NCI-H2107 (cell line): ENCODE results near the gene GRIN2C.

ENCODE experiments used
- DNase-seq: peaks from one replicate; lab custom pipeline; 2025; lab: John Stamatoyannopoulos, UW

The GRIN2C gene

GRCh38 chr17:74846621-74847020, 13.1 kb downstream of the GRIN2C start:
- DNase-seq, result no peak

- no peak for DNase-seq
Measured at GRCh38 chr17:74843352-74843627, 16.4 kb downstream of the GRIN2C start.

DNA sequence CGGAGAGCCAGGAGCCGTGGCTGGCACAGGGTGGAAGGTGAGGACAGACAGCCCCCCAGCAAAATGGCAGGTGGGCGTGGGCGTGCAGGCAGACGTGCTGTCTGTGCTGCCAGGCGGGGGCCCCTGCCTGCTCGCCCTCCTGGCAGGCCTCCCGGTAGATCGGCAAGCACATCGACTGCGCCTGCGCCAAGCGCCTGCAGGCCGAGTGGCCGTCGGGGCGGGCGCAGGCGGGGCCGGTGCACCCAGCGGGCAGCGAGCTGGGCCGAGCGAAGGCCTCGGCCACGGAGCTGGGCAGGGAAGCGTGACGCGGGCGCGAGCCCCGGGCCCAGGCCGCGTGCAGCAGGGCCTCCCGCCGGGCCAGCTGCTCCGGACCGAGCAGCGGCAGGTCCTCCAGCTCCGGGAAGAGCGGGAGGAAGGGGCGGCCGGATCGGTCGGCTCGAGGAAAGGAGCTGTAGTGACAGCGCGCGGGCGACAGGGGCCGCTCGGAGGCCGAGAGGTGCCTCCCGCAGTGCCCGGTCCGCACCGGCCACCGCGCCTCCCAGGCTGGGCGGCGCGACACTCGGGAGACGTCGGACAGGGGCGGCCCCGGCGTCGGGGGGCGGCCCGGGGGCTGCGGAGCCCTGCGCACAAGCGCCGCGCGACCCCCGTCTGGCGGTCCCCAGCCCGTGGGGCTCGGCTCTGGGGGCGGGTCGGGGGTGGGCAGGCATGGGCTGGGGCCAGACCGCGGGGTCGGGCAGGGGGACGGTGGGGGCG, 16.9 kb downstream of the GRIN2C start:
- DNase-seq, result no peak

DNA sequence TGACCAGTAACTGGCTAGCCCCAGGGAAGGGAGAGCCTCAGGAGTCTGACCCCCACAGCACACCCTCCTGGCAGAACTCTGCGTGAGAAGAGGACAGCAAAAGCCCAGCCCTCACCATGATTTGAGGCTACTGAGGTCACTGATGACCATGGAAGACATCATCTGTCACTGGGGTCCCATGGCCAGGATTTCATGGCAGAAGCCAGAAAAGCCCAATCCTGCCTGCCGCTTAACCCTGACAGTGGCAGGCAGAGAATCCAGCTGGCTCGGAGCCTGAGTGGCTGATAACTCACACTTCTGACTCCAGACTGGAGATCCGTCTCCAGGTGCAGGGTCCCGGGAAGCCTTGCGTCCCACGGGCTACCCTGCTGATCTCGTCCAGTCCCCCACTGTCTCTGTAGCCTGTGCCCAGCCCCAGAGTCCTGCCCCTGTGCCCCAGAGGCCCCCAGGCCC, 17.5 kb downstream of the GRIN2C start:
- no peak for DNase-seq

DNA sequence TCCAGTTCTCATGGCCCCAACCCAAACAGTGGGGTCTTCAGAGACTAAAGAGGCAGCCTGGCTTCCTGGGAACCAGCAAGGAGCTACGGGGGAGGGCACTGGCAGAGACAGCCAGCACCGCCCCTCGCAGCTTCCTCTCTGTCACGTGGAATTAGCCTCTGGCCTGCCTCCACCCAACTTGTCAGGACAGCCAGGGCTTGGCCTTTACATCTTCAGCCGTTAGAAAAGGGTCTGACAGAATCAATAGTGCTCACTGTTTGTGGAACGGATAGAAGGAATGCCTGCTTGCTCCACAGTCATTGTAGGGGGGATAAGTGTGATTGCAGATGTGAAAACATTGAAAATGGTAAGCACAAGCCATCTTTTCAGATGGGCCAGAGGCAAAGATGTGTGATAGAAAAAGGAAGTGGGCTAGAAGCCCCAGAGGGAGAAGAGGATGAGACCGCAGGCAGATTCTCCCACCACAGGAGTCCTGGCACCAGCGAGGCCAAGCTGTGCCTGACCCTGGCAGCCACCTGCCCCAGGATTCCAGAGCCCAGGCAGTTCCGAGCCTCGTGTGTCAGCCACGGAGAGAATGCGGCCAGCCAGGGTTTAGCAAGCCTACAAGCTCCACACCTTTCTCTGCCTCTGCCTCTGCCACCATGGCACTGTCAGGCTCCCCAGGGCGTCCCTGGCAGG, 18.6 kb downstream of the GRIN2C start:
- no peak for DNase-seq

GRCh38 chr17:74839990-74840852, 19.5 kb downstream of the GRIN2C start:
- no peak for DNase-seq

DNA sequence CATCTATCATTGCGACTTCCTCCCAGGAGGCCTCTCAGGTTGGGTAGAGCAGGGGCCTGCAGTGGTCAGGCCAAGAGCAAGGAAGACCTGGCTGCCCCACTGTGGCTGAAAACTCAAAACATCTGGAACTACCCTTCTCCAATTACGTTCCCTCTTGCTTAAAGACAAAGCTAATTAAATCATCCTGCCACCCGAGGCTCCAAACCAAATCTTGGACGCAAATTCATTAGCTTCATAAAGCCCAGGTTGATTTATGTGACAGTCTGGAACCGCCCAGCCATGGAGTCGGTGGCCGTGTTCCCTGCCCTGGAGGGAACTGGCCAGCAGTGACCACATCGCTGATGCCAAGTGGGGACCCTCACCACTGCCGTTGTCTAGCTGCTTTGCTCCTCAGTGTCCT, 21.4 kb downstream of the GRIN2C start:
- DNase-seq, result no peak

DNA sequence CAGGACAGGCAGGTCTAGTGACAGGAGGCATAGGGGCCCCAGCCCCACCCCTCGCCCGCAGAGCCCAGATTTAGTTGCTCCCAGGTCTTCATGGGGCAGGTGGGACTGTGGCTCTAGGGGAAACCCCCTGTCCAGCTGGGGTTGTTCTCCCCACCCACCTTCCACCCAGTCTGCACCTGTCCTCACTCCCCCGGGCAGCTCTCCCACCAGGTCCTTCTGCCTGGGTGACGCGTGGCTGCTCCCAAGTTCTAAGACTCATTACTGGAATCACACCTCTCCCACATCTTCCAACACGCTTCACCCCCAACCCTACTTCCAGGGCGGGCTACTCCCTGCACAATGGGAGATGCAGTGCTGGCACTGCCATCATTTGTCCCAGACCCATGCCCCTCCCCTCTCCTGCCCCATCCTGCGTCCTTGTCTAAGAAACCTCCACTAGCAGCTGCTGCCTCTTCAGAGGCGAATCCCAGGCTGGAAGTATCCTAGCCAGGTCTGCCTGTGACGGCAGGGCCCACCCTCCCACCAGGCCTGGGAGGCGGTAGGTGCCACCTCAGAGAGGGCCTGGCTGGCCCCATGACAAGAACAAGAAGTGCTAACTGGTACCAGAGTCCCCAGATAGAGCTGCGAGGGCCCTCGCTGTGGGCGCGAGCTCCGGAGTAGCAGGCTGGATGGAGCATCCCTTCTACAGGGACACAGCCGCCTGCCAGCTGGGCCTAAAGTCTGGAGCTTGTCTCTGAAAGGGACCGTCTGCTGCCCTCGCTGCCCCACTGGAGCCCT, 22.8 kb downstream of the GRIN2C start:
- DNase-seq, result no peak

DNA sequence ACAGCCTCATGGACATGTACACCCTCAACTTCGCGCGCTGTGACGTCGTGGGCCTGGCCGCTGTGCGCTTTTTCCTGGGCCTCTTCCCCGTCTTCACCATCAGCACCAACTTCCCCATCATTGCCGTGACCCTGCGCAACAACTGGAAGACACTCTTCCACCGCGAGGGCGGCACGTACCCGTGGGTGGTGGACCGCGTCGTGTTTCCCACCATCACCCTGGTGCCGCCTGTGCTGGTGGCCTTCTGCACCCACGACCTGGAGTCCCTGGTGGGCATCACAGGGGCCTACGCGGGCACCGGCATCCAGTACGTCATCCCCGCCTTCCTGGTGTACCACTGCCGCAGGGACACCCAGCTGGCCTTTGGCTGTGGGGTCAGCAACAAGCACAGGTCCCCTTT, 23.5 kb downstream of the GRIN2C start:
- no peak for DNase-seq

- no peak for DNase-seq
Measured at GRCh38 chr17:74833501-74834377, 25.9 kb downstream of the GRIN2C start.

- DNase-seq, result no peak
Measured at GRCh38 chr17:74832421-74832820, 27.3 kb downstream of the GRIN2C start.

DNA sequence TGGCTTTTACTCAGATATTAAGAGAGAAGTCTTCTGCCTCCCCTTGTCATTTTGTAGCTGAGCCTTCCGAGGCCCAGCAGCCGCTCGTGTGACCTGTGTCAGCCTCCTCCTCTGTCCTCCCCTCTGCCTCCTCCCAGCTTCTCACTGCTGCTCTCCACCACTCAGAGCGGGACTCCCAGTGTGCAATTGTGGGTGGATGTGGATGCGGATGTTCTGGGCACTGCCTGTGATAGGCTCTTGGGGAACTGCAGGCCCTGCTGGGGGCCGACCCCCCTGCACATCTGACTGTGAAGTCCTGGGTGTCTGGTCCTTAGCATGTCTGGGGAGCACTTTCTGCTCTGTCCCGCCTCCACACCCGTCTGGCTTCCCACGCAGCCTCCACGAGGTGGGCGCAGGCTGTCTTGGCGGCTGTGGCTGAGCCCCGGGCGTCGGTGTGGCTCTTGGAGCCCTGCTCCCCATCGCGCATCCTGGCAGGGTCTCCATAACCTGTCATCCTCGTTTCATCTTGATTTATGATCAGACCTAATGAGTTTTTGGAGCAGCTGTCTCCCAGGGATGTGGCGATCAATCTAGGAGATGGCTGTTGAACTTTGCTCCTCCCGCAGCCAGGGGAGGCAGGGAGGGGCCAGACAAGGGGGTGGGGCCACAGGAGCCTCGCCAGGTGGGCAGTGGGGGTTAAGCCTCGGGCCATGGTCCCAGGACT, 28.1 kb downstream of the GRIN2C start:
- DNase-seq, result no peak

GRCh38 chr17:74830861-74831260, 28.8 kb downstream of the GRIN2C start:
- no peak for DNase-seq

DNA sequence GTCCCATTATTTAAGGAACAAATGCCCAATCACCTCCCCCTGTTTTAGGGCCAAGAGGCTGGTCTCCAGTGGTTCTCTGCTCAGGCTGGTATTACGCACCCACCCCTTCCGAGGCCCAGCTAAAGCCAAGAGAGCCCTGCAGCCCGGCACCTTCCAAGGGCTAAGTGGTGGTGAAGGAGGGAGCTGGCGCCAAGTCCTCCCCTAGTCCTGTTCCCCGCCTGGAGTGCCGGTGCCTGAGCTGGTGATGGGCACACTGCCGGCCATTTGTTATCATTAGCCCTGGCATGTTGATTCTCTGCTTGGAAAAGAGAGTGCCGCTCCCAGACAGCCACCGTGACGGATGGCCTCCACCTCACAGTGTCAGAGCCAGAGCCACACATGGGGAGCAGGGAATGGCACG, 31.9 kb downstream of the GRIN2C start:
- DNase-seq, result no peak

- DNase-seq, result no peak
Measured at GRCh38 chr17:74825952-74826719, 33.5 kb downstream of the GRIN2C start.

DNA sequence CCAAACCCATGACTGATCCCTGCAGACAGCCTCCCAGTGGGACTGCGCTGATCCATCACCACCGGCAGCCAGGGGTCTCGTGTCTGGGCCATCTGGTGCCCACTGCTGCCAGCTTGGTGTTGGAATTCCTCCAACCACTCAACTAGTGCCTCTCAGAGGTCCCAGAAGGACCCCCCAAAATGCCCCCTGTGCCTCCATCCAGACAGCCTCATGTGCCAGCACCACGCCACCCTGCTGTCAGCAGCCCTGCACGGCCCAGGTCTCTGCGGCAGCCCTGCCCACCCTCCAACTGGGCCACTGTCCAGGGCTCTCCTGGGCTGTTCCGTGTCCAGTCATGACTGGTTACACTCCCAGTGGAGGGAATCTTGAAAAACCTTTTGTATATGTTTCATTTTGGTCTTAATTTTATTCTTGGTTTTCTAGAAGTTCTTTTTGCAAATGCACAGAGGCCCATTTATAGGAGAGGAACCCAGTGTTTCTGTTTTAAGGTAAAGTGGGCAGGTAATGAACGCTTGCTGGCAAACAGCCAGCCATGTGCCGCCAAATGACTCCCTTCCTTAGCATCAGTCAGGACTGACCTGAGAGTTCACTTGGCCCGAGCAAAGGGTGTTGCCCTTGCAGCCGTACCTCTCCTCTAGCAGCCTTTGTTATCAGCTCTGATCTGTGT, 34.6 kb downstream of the GRIN2C start:
- no peak for DNase-seq

GRCh38 chr17:74822939-74823367, 36.7 kb downstream of the GRIN2C start:
- DNase-seq, result no peak

DNA sequence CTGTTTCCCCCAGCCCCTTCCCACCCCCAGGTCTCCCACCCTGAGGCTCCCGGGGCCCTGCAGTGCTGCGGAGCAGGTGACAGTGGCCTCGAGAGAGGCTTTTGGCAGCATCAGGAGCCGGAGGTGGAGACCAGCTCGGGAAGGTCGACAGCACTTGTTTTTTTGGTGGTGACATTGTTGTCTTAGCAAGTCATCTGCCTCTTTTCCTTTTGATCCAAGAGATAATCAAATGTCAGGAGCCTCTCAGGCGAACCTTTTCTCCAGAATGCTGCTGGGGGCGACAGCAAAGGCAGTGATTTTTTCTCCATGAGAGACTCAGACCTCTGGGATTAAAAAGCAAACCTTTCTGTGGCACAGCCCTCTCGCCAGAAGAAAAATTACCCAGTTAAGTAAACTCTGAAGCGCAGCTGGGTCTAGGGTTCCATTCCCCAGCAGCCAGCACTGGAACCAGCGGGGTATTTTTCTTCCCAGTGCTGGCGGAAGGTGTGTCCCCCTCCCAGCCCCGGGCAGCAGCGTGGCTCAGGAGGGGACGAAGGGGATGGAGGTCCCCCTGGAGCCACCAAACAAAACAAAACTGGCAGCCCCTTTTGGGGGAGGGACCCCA, 37.2 kb downstream of the GRIN2C start:
- no peak for DNase-seq
